Loucy (cell line): ENCODE results near the gene PRR13.
"Not testable (repeated sequence)": the region's sequence is repeated elsewhere in the genome, so short reads cannot be mapped to it uniquely, and the experiment has no call there.

Source experiments
- H2AFZ ChIP-seq: fragments of 200-600 bp; sonication (generic); 2 replicates; pipeline ENCODE4 v1.6.0; 2016; ENCODE audit warnings: antibody characterized with exemption, mild to moderate bottlenecking, low read length, moderate library complexity
- H3F3A ChIP-seq: fragments of 200-600 bp; 2 replicates; pipeline ENCODE4 v1.6.0; 2016; ENCODE audit warnings: antibody characterized with exemption, low read depth, mild to moderate bottlenecking
- H3K27me3 ChIP-seq: fragments of 200-600 bp; sonication (generic); 2 replicates; pipeline ENCODE4 v1.6.1; 2014; ENCODE audit warnings: low read length, mild to moderate bottlenecking; ENCODE audit not compliant: insufficient read depth, poor library complexity, severe bottlenecking
- H3K36me3 ChIP-seq: fragments of 200-600 bp; sonication (generic); 2 replicates; pipeline ENCODE4 v1.6.1; 2016; ENCODE audit warnings: low read length; ENCODE audit not compliant: insufficient read depth
- H3K4me1 ChIP-seq: fragments of 200-600 bp; sonication (generic); 2 replicates; pipeline ENCODE4 v1.5.1; 2014; ENCODE audit warnings: low read length, mild to moderate bottlenecking; ENCODE audit not compliant: insufficient read depth, poor library complexity, severe bottlenecking
- H3K4me2 ChIP-seq: fragments of 200-600 bp; sonication (generic); 2 replicates; pipeline ENCODE4 v1.6.0; 2014; ENCODE audit warnings: antibody characterized with exemption, low read length, low read depth, mild to moderate bottlenecking; ENCODE audit not compliant: poor library complexity, severe bottlenecking
- H3K4me3 ChIP-seq: fragments of 200-600 bp; sonication (generic); 2 replicates; pipeline ENCODE4 v1.5.1; 2014; ENCODE audit warnings: low read length, mild to moderate bottlenecking, mixed read lengths; ENCODE audit not compliant: poor library complexity, severe bottlenecking
- H3K79me2 ChIP-seq: fragments of 200-600 bp; sonication (generic); 2 replicates; pipeline ENCODE4 v1.6.1; 2014; ENCODE audit warnings: low read length; ENCODE audit not compliant: insufficient read depth
- H3K9ac ChIP-seq: fragments of 200-600 bp; sonication (generic); 2 replicates; pipeline ENCODE4 v1.6.0; 2014; ENCODE audit warnings: mild to moderate bottlenecking, low read depth, low read length, moderate library complexity; ENCODE audit not compliant: poor library complexity, severe bottlenecking
- H3K9me2 ChIP-seq: fragments of 200-600 bp; sonication (generic); replicated peaks from 2 replicates; pipeline ENCODE4 v1.6.1; 2016; ENCODE audit warnings: low read depth, low read length, mixed read lengths
- H3K9me3 ChIP-seq: fragments of 200-600 bp; sonication (generic); 2 replicates; pipeline ENCODE4 v1.6.1; 2014; ENCODE audit warnings: mild to moderate bottlenecking, antibody characterized with exemption, low read length, low read depth; ENCODE audit not compliant: insufficient read depth
- H4K20me1 ChIP-seq: fragments of 200-600 bp; sonication (generic); 2 replicates; pipeline ENCODE4 v1.6.0; 2014; ENCODE audit warnings: antibody characterized with exemption, low read length, mild to moderate bottlenecking; ENCODE audit not compliant: insufficient read depth, poor library complexity, severe bottlenecking
- EZH2phosphoT487 ChIP-seq: fragments of 200-600 bp; IDR thresholded peaks from 2 replicates; pipeline ENCODE4 v1.6.1; 2018; ENCODE audit warnings: antibody characterized with exemption, mild to moderate bottlenecking, moderate library complexity, borderline replicate concordance
- TF ChIP-seq, protein P1 (sequence below): fragments of 200-600 bp; sonication (generic); conservative IDR thresholded peaks from 2 replicates; pipeline ENCODE4 v1.5.1; 2014; ENCODE audit warnings: mild to moderate bottlenecking, antibody characterized with exemption, low read length

Gene PRR13, protein sequence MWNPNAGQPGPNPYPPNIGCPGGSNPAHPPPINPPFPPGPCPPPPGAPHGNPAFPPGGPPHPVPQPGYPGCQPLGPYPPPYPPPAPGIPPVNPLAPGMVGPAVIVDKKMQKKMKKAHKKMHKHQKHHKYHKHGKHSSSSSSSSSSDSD

DNA sequence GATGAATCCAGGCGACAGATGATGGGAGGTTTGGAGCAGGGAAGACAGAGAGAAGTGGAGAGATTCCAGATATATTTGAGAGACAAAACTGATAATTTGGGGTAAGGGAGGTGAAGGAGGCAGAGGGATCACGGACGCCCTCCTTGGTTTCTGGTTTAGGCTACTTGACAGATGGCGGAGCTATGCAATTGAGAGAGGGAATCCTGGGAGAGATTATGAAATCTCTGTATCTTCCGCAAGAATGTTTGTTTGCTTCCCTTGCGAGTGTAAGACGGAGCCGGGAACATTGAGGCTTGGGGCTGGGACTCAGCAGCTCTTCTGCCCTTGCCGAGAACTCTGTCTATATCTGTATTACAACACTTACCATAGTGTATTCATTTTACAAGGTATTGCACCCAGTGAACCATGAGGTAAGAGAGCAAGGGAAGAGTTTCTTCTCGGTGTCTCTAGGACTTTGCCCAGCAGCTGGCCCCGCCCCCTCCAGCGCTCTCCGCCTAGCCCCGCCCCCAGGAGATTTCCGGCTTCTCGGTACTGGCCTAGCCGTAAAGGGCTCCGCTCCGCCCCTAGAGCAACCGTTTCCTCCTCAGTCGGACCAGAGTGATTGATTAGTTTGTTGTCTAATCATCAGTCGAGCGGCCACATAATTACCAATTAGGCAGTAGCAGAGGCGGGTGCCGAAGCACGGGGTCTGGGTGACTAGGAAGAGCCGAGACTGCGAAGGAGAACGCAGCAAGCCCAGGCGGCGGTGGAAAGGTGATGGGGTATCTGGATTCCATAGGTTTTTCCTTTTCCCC is at the start of gene PRR13:
PRR13 (plus strand) TSS at position 695 of the 794 bp plus-strand sequence. CDS start 981 bp downstream, outside the sequence.
- Histone ChIP-seq H3K4me2 (peak within 1 kb of the TSS; percentile 95), H3K4me3 (peak within 1 kb of the TSS; percentile 87), H3K36me3 (no peaks in the 10 kb centered on the region; the same call in 1 of the 2 replicates), H2AFZ (peak within 1 kb of the TSS; percentile 97), H4K20me1 (peaks cover 35% of the 10 kb centered on the region), H3K4me1 (peaks cover 37% of the 10 kb centered on the region), H3K79me2 (peaks cover 42% of the 10 kb centered on the region), H3K9me2 (no peaks in the 10 kb centered on the region), H3K27me3 (no peaks in the 10 kb centered on the region), H3F3A (peaks cover 5% of the 10 kb centered on the region; the same call in 1 of the 2 replicates), H3K9ac (peak within 1 kb of the TSS; percentile 90), H3K9me3 (no peaks in the 10 kb centered on the region)
- no peak for TF ChIP-seq EZH2phosphoT487
- TF ChIP-seq, protein P1, sequence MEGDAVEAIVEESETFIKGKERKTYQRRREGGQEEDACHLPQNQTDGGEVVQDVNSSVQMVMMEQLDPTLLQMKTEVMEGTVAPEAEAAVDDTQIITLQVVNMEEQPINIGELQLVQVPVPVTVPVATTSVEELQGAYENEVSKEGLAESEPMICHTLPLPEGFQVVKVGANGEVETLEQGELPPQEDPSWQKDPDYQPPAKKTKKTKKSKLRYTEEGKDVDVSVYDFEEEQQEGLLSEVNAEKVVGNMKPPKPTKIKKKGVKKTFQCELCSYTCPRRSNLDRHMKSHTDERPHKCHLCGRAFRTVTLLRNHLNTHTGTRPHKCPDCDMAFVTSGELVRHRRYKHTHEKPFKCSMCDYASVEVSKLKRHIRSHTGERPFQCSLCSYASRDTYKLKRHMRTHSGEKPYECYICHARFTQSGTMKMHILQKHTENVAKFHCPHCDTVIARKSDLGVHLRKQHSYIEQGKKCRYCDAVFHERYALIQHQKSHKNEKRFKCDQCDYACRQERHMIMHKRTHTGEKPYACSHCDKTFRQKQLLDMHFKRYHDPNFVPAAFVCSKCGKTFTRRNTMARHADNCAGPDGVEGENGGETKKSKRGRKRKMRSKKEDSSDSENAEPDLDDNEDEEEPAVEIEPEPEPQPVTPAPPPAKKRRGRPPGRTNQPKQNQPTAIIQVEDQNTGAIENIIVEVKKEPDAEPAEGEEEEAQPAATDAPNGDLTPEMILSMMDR, result no peak

DNA sequence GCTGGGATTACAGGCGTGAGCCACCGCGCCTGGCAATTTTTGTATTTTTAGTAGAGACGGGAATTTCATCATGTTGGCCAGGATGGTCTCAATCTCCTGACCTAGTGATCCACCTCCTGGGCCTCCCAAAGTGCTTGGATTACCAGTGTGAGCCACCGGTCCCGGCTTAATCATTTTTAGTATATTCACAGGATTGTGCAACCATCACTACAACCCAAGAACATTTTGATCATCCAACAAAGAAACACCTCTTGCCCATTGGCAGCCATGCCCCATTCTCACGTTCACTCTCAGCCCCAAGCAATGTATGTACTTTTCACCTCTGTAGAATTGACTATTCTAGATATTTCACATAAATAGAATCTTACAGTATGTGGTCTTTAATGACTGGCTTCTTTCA is 41.6 kb upstream of the PRR13 start:
- no peak overlapping the region for H3K9ac ChIP-seq
- no peaks in the 10 kb centered on the region for H3K27me3 ChIP-seq
- H3K79me2 ChIP-seq, result peaks cover 71% of the 10 kb centered on the region
- H3F3A ChIP-seq, result no peaks in the 10 kb centered on the region
- H3K36me3 ChIP-seq, result peaks cover 15% of the 10 kb centered on the region; the same call in 1 of the 2 replicates
- no peak for TF ChIP-seq EZH2phosphoT487
- TF ChIP-seq, protein P1, result no peak
- H4K20me1 ChIP-seq, result peaks cover 20% of the 10 kb centered on the region
- H2AFZ ChIP-seq, result no peak overlapping the region
- no peak overlapping the region for H3K4me3 ChIP-seq
- no peak overlapping the region for H3K4me2 ChIP-seq
- H3K4me1 ChIP-seq, result no peaks in the 10 kb centered on the region
- no peaks in the 10 kb centered on the region for H3K9me2 ChIP-seq
- H3K9me3 ChIP-seq, result no peaks in the 10 kb centered on the region

DNA sequence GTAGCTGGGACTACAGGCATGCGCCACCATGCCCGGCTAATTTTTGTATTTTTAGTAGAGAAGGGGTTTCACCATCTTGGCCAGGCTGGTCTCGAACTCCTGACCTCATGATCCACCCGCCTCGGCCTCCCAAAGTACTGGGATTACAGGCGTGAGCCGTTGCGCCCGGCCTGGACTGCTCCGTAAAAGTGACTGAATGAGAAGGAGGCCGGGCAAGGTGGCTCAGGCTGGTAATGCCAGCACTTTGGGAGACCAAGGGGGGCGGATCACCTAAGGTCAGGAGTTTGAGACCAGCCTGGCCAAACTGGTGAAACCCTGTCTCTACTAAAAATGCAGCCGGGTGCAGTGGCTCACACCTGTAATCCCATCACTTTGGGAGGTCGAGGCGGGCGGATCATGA is 39.2 kb upstream of the PRR13 start:
- peaks cover 21% of the 10 kb centered on the region; the same call in 1 of the 2 replicates for H3K36me3 ChIP-seq
- H3K4me1 ChIP-seq, H4K20me1 ChIP-seq, H3K27me3 ChIP-seq, H2AFZ ChIP-seq, H3K4me3 ChIP-seq, H3K9ac ChIP-seq, H3K4me2 ChIP-seq, H3K9me2 ChIP-seq, H3F3A ChIP-seq, H3K9me3 ChIP-seq: not testable (repeated sequence)
- H3K79me2 ChIP-seq, result peaks cover 54% of the 10 kb centered on the region
